Stimulated activated naive CD8-positive, alpha-beta T cell treated with anti-CD3 and anti-CD28 coated beads, Interleukin-15, Interleukin-2, amounts not matched to agents 100 ng/mL and 50 ng/mL, for 24 hours (primary cell): ENCODE results near the gene TPSB2.
"Not testable (repeated sequence)": the region's sequence is repeated elsewhere in the genome, so short reads cannot be mapped to it uniquely, and the experiment has no call there.

Experiments used
- H3K27ac Mint-ChIP-seq: one replicate; pipeline ENCODE4 v1.8.0; 2021; ENCODE audit warnings: mild to moderate bottlenecking, mixed read lengths
- H3K27me3 Mint-ChIP-seq: one replicate; pipeline ENCODE4 v1.8.0; 2021; ENCODE audit warnings: mixed read lengths
- H3K36me3 Mint-ChIP-seq: one replicate; pipeline ENCODE4 v1.8.0; 2021; ENCODE audit warnings: low read depth, mixed read lengths
- H3K4me1 Mint-ChIP-seq: one replicate; pipeline ENCODE4 v1.8.0; 2021; ENCODE audit warnings: low read depth, mixed read lengths
- H3K4me3 Mint-ChIP-seq: one replicate; pipeline ENCODE4 v1.8.0; 2021; ENCODE audit warnings: mild to moderate bottlenecking, mixed read lengths
- H3K9me3 Mint-ChIP-seq: one replicate; pipeline ENCODE4 v1.8.0; 2021; ENCODE audit warnings: mixed read lengths

TPSB2 gene

GRCh38 chr16:1230084-1230470, at the start of gene TPSB2:
TPSB2 (minus strand) TSS chr16:1230184; CDS start chr16:1229951, 233 bp downstream.
- not testable (repeated sequence) for H3K4me1 Mint-ChIP-seq, H3K36me3 Mint-ChIP-seq, H3K27me3 Mint-ChIP-seq, H3K27ac Mint-ChIP-seq, H3K9me3 Mint-ChIP-seq, H3K4me3 Mint-ChIP-seq

GRCh38 chr16:1279081-1279944, 49.3 kb upstream of the TPSB2 start:
- H3K27me3 Mint-ChIP-seq = peaks cover 7% of the 10 kb centered on the region

GRCh38 chr16:1278477-1278876, 48.5 kb upstream of the TPSB2 start:
- peaks cover 7% of the 10 kb centered on the region for H3K27me3 Mint-ChIP-seq

More at GRCh38 chr16:1279081-1279944, 49.3 kb upstream of the TPSB2 start:
- Mint-ChIP-seq H3K4me1 (no peaks in the 10 kb centered on the region), H3K36me3 (no peaks in the 10 kb centered on the region), H3K4me3 (no peak overlapping the region), H3K27ac (no peak overlapping the region), H3K9me3 (no peaks in the 10 kb centered on the region)

GRCh38 chr16:1277617-1278282, 47.8 kb upstream of the TPSB2 start:
- no peak overlapping the region for H3K27ac Mint-ChIP-seq
- peaks cover 12% of the 10 kb centered on the region for H3K27me3 Mint-ChIP-seq
- no peak overlapping the region for H3K4me3 Mint-ChIP-seq
- H3K4me1 Mint-ChIP-seq = no peaks in the 10 kb centered on the region
- H3K36me3 Mint-ChIP-seq = no peaks in the 10 kb centered on the region
- H3K9me3 Mint-ChIP-seq = no peaks in the 10 kb centered on the region

More at GRCh38 chr16:1278477-1278876, 48.5 kb upstream of the TPSB2 start:
- Mint-ChIP-seq H3K36me3 (no peaks in the 10 kb centered on the region), H3K27ac (no peak overlapping the region), H3K4me1 (no peaks in the 10 kb centered on the region), H3K9me3 (no peaks in the 10 kb centered on the region), H3K4me3 (no peak overlapping the region)

DNA sequence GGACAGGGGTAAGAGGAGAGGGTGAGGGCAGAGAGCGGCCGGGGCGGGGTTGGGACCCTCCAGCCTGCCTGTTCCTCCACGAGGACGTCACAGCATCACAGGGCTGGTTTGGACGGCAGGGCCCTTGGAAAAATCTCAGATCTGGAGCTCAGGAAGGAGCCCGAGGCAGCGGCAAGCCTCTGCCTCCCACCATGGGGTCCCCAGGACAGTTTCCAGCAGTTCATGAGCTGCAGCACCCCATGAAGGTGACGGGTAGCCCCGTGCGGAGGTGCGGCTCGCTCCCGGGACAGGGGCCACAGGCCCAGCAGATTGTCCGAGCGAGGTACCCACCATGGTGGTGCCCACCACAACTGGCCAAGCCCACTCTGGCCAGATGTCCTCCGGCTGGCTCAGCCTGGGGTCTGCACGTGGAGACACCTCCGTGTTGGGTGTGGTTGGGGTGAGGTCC, 47.2 kb upstream of the TPSB2 start:
- H3K9me3 Mint-ChIP-seq = no peaks in the 10 kb centered on the region
- H3K4me1 Mint-ChIP-seq = no peaks in the 10 kb centered on the region
- H3K4me3 Mint-ChIP-seq = no peak overlapping the region
- H3K36me3 Mint-ChIP-seq = no peaks in the 10 kb centered on the region
- H3K27ac Mint-ChIP-seq = no peak overlapping the region
- peaks cover 12% of the 10 kb centered on the region for H3K27me3 Mint-ChIP-seq

DNA sequence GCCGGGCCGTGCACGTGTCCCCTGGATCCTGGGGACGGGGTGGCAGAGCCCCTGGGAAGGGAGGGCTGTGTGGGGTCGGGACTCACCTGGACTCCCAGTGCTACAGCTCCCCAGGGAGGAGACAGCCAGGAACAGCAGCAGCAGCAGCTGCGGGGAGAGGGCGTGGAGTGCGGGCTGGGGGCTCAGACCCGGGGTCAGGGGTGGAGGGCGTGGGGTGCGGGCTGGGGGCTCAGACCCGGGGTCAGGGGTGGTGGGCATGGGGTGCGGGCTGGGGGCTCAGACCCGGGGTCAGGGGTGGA, 46.5 kb upstream of the TPSB2 start:
- no peak overlapping the region for H3K27ac Mint-ChIP-seq
- H3K9me3 Mint-ChIP-seq = no peaks in the 10 kb centered on the region
- peaks cover 12% of the 10 kb centered on the region for H3K27me3 Mint-ChIP-seq
- H3K36me3 Mint-ChIP-seq = no peaks in the 10 kb centered on the region
- H3K4me3 Mint-ChIP-seq = no peak overlapping the region
- H3K4me1 Mint-ChIP-seq = no peaks in the 10 kb centered on the region

DNA sequence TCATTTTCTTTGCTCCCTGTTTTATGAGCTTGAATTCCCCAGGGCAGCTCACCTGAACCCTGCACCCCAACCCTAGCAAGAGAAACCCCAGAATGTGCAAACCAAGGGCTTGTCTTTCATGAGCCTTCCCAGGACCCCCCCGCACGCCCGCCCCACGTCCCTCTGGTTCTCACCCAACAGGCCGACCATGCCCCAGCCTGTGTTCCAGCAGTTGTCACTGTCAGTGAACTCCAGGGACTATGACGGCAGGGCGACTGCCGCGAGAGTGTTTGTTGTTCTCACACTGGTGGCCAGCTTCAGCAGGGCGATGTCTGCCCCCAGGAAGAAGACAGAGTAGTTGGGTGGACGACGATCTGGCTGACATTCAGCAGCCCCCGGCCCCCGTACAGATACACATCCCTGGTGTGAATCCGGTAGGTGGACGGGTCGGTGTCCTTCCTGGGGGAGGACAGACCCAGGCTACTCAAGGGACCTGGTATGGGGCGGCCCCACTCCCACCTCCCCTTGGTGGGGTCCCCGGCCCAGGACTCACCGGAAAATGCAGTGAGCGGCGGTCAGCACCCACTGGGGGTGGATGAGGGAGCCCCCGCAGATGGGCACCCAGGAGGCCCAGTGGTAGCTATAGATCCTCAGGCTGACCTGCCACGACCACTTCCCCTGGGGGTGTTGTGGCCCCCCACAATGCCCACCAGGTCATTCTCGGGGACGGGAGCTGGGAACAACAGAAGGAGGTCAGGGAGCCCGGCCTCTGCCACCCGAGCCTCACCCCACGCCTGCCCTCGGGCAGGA, 46.0 kb upstream of the TPSB2 start:
- H3K9me3 Mint-ChIP-seq = no peaks in the 10 kb centered on the region
- H3K4me1 Mint-ChIP-seq = no peaks in the 10 kb centered on the region
- peaks cover 12% of the 10 kb centered on the region for H3K27me3 Mint-ChIP-seq
- H3K27ac Mint-ChIP-seq = no peak overlapping the region
- no peak overlapping the region for H3K4me3 Mint-ChIP-seq
- no peaks in the 10 kb centered on the region for H3K36me3 Mint-ChIP-seq

DNA sequence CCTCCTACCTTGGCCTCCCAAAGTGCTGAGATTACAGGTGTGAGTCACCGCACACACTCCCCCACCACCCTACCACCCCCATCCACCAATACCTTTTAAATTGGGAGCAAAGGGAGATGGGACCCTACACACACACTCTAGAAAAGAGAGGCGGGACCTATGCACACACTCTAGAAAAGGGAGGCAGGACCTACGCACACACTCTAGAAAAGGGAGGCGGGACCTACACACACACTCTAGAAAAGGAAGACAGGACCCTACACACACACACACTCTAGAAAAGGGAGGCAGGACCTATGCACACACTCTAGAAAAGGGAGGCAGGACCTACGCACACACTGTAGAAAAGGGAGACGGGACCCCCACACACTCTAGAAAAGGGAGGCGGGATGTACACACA, 44.8 kb upstream of the TPSB2 start:
- peaks cover 12% of the 10 kb centered on the region for H3K27me3 Mint-ChIP-seq
- no peaks in the 10 kb centered on the region for H3K9me3 Mint-ChIP-seq
- no peak overlapping the region for H3K27ac Mint-ChIP-seq
- no peaks in the 10 kb centered on the region for H3K36me3 Mint-ChIP-seq
- H3K4me3 Mint-ChIP-seq = no peak overlapping the region
- H3K4me1 Mint-ChIP-seq = no peaks in the 10 kb centered on the region

GRCh38 chr16:1273816-1274215, 43.8 kb upstream of the TPSB2 start:
- Mint-ChIP-seq H3K27me3 (peaks cover 12% of the 10 kb centered on the region), H3K4me1 (no peaks in the 10 kb centered on the region), H3K27ac (no peak overlapping the region), H3K4me3 (no peak overlapping the region), H3K36me3 (no peaks in the 10 kb centered on the region), H3K9me3 (no peaks in the 10 kb centered on the region)

DNA sequence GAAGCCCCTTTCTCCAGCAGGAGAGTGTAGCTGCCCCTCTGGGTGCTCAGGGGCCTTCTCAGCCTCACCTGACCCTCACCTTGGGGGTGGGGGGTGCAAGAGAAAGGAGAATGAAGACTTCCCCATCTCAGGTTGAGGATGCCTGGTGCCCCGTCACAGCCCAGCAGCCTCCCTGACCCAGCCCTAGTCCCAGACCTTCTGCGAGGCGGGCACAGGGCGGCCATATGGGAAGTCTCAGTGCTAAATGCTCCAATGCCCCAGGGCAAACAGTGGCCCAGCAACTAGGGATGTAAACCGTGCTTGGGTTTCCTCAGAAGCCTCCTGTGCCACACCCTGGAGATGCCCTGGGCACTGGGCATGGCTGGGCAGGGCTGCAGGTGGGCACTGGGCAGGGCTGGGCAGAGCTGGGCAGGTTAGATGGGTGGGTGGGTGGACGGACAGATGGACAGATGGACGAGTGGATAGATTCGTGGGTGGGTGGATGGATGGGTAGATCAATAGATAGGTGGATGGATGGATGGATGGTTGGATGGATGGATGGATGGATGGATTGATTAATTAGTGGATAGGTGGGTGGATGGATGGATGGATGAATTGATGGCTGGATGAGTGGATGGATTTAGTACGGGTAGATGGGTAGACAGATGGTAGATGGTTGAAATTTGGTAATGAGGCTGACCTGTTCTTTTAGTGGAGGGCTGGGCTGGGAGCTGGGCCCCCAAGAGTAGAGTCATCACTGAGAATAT, 42.6 kb upstream of the TPSB2 start:
- Mint-ChIP-seq H3K27me3 (peaks cover 12% of the 10 kb centered on the region), H3K27ac (peak overlapping the region; percentile 67), H3K4me1 (no peaks in the 10 kb centered on the region), H3K4me3 (no peak overlapping the region), H3K9me3 (no peaks in the 10 kb centered on the region), H3K36me3 (no peaks in the 10 kb centered on the region)

- H3K4me1 Mint-ChIP-seq, H3K9me3 Mint-ChIP-seq, H3K4me3 Mint-ChIP-seq, H3K36me3 Mint-ChIP-seq, H3K27ac Mint-ChIP-seq: not testable (repeated sequence)
- peaks cover 12% of the 10 kb centered on the region for H3K27me3 Mint-ChIP-seq
These were observed 41.9 kb upstream of the TPSB2 start for GRCh38 chr16:1271724-1272413.

GRCh38 chr16:1271380-1271723, 41.4 kb upstream of the TPSB2 start:
- Mint-ChIP-seq H3K9me3 (no peaks in the 10 kb centered on the region), H3K27ac (no peak overlapping the region), H3K4me3 (no peak overlapping the region)

GRCh38 chr16:1269418-1269817, 39.4 kb upstream of the TPSB2 start:
- H3K36me3 Mint-ChIP-seq, H3K4me1 Mint-ChIP-seq, H3K27me3 Mint-ChIP-seq, H3K9me3 Mint-ChIP-seq, H3K27ac Mint-ChIP-seq, H3K4me3 Mint-ChIP-seq: not testable (repeated sequence)

More at GRCh38 chr16:1271380-1271723, 41.4 kb upstream of the TPSB2 start:
- Mint-ChIP-seq H3K36me3 (no peaks in the 10 kb centered on the region), H3K4me1 (no peaks in the 10 kb centered on the region), H3K27me3 (peaks cover 12% of the 10 kb centered on the region)

DNA sequence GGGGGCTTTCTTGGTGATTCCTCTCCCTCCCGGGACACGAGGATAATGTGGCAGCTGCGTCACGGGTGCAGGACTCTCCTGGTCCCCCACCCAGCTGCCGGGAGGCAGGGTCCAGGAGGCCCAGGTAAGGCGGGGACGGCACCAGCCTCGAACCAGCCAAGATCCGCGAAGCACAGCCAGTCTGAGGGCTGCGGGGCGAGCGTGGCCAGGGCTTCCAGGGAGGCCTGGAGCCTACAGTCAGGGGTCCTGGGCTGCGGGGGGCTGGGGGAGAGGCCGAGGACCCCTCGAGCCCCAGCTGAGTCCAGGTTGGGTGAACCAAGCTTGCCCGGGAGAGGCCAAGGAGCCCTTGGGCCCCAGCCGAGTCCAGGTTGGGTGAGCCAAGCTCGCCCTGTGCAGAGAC, 35.8 kb upstream of the TPSB2 start:
- Mint-ChIP-seq H3K36me3 (no peaks in the 10 kb centered on the region), H3K27ac (no peak overlapping the region)

More for the DNA sequence above, 35.8 kb upstream of the TPSB2 start:
- Mint-ChIP-seq H3K4me1 (no peaks in the 10 kb centered on the region), H3K4me3 (no peak overlapping the region), H3K27me3 (peaks cover 8% of the 10 kb centered on the region), H3K9me3 (peaks cover 9% of the 10 kb centered on the region)
